Astrocyte (in vitro differentiated cells and primary cell): ENCODE measurements around the gene SYNGR1. TPM values are rescaled to one million over a fixed set of nuclear protein-coding genes. Genes with fewer than 3 reads are reported as not detected.

Source experiments
- DNase-seq: peaks from one replicate; pipeline ENCODE4 v3.0.0-alpha.2; 2010; ENCODE audit warnings: low read depth
- FAIRE-seq: peaks from 2 replicates; lab custom pipeline; 2011; peaks lifted over from hg19 to GRCh38; lab: Jason Lieb, UNC
- H2AFZ ChIP-seq: 2 replicates; pipeline ENCODE4 v1.6.0; 2012; ENCODE audit warnings: low read depth, low read length, inconsistent platforms
- H3K27ac ChIP-seq: 2 replicates; pipeline ENCODE4 v1.5.1; 2011; ENCODE audit warnings: low read depth, low read length, inconsistent platforms
- H3K27me3 ChIP-seq: 2 replicates; pipeline ENCODE4 v1.6.0; 2011; ENCODE audit warnings: low read length, inconsistent platforms; ENCODE audit not compliant: insufficient read depth
- H3K36me3 ChIP-seq: 2 replicates; pipeline ENCODE4 v1.5.1; 2011; ENCODE audit warnings: low read length, inconsistent platforms; ENCODE audit not compliant: insufficient read depth
- H3K4me1 ChIP-seq: 2 replicates; pipeline ENCODE4 v1.5.1; 2011; ENCODE audit warnings: low read length, inconsistent platforms; ENCODE audit not compliant: insufficient read depth
- H3K4me2 ChIP-seq: 2 replicates; pipeline ENCODE4 v1.6.0; 2012; ENCODE audit warnings: low read length, inconsistent platforms
- H3K4me3 ChIP-seq: 2 replicates; pipeline ENCODE4 v1.5.1; 2011; ENCODE audit warnings: low read depth, mild to moderate bottlenecking, low read length, inconsistent platforms; ENCODE audit not compliant: insufficient read depth
- H3K79me2 ChIP-seq: 2 replicates; pipeline ENCODE4 v1.6.0; 2012; ENCODE audit warnings: mild to moderate bottlenecking, low read length, inconsistent platforms; ENCODE audit not compliant: insufficient read depth
- H3K9ac ChIP-seq: 2 replicates; pipeline ENCODE4 v1.6.0; 2012; ENCODE audit warnings: mild to moderate bottlenecking, low read length, inconsistent platforms
- H3K9me3 ChIP-seq: 2 replicates; pipeline ENCODE4 v1.5.1; 2012; ENCODE audit warnings: low read depth, mild to moderate bottlenecking, low read length, inconsistent platforms; ENCODE audit not compliant: insufficient read depth
- H4K20me1 ChIP-seq: 2 replicates; pipeline ENCODE4 v1.6.0; 2012; ENCODE audit warnings: low read length, inconsistent platforms; ENCODE audit not compliant: insufficient read depth
- H3K27ac Mint-ChIP-seq: one replicate; pipeline ENCODE4 v1.8.0; 2021; ENCODE audit warnings: mild to moderate bottlenecking, mixed read lengths; ENCODE audit not compliant: unreplicated experiment
- H3K27me3 Mint-ChIP-seq: one replicate; pipeline ENCODE4 v1.8.0; 2021; ENCODE audit warnings: low read depth, mixed read lengths; ENCODE audit not compliant: unreplicated experiment
- H3K36me3 Mint-ChIP-seq: one replicate; pipeline ENCODE4 v1.8.0; 2021; ENCODE audit warnings: low read depth, mixed read lengths; ENCODE audit not compliant: unreplicated experiment
- H3K4me1 Mint-ChIP-seq: one replicate; pipeline ENCODE4 v1.8.0; 2021; ENCODE audit warnings: low read depth, mixed read lengths; ENCODE audit not compliant: unreplicated experiment
- H3K4me3 Mint-ChIP-seq: one replicate; pipeline ENCODE4 v1.8.0; 2021; ENCODE audit warnings: mild to moderate bottlenecking, moderate library complexity, mixed read lengths; ENCODE audit not compliant: unreplicated experiment
- H3K9me3 Mint-ChIP-seq: one replicate; pipeline ENCODE4 v1.8.0; 2021; ENCODE audit warnings: mild to moderate bottlenecking, mixed read lengths; ENCODE audit not compliant: unreplicated experiment
- CTCF ChIP-seq: IDR thresholded peaks from 2 replicates; pipeline ENCODE4 v1.5.1; 2011; ENCODE audit warnings: low read depth, mild to moderate bottlenecking, inconsistent platforms, low read length, moderate library complexity; ENCODE audit not compliant: insufficient read depth
- EZH2 ChIP-seq: IDR thresholded peaks from 2 replicates; pipeline ENCODE4 v1.6.1; 2012; ENCODE audit warnings: mild to moderate bottlenecking, low read length, inconsistent platforms; ENCODE audit not compliant: insufficient read depth
- total RNA-seq: library from RNA; stranded (reverse); gene quantifications from 2 replicates; pipeline ENCODE4 v1.2.1, GENCODE V29; 2021

SYNGR1 gene
- total RNA-seq, 1 donor from 2014 or later = 12.0 TPM

GRCh38 chr22:39361496-39361895 is 11.7 kb downstream of the SYNGR1 start:
- H3K4me1 ChIP-seq = no peaks in the 10 kb centered on the region
- no peaks in the 10 kb centered on the region for H3K79me2 ChIP-seq
- H3K36me3 Mint-ChIP-seq = peaks cover 8% of the 10 kb centered on the region
- TF ChIP-seq EZH2 (no peak), CTCF (no peak)
- no peaks in the 10 kb centered on the region for H3K9me3 ChIP-seq
- FAIRE-seq = no peak
- no peak for DNase-seq
- peak overlapping the region; percentile 20 for H3K4me3 Mint-ChIP-seq
- no peak overlapping the region for H3K4me3 ChIP-seq
- no peak overlapping the region for H3K4me2 ChIP-seq
- H3K9me3 Mint-ChIP-seq = peaks cover 4% of the 10 kb centered on the region
- H3K4me1 Mint-ChIP-seq = peaks cover 17% of the 10 kb centered on the region
- H3K27me3 ChIP-seq = no peaks in the 10 kb centered on the region
- no peak overlapping the region for H3K27ac ChIP-seq
- no peak overlapping the region for H3K9ac ChIP-seq
- H3K27me3 Mint-ChIP-seq = peaks cover 9% of the 10 kb centered on the region
- H4K20me1 ChIP-seq = peaks cover 13% of the 10 kb centered on the region
- H3K36me3 ChIP-seq = no peaks in the 10 kb centered on the region
- no peak overlapping the region for H2AFZ ChIP-seq
- no peak overlapping the region for H3K27ac Mint-ChIP-seq

- Histone ChIP-seq H3K36me3 (no peaks in the 10 kb centered on the region), H3K27me3 (no peaks in the 10 kb centered on the region), H3K9me3 (no peaks in the 10 kb centered on the region), H2AFZ (no peak overlapping the region), H3K79me2 (no peaks in the 10 kb centered on the region), H3K27ac (no peak overlapping the region), H3K4me1 (no peaks in the 10 kb centered on the region), H3K4me2 (no peak overlapping the region), H3K9ac (no peak overlapping the region), H3K4me3 (no peak overlapping the region), H4K20me1 (peaks cover 13% of the 10 kb centered on the region)
- FAIRE-seq = no peak
- no peak overlapping the region for H3K27ac Mint-ChIP-seq
- DNase-seq = no peak
- peaks cover 4% of the 10 kb centered on the region for H3K9me3 Mint-ChIP-seq
- H3K27me3 Mint-ChIP-seq = peaks cover 9% of the 10 kb centered on the region
- H3K4me1 Mint-ChIP-seq = peaks cover 17% of the 10 kb centered on the region
- no peak overlapping the region for H3K4me3 Mint-ChIP-seq
- no peak for TF ChIP-seq CTCF
- TF ChIP-seq EZH2 = no peak
- H3K36me3 Mint-ChIP-seq = peaks cover 15% of the 10 kb centered on the region
Measured at GRCh38 chr22:39362271-39362670, 12.5 kb downstream of the SYNGR1 start.

GRCh38 chr22:39362932-39363331 is 13.1 kb downstream of the SYNGR1 start:
- Mint-ChIP-seq H3K9me3 (peaks cover 4% of the 10 kb centered on the region), H3K36me3 (peaks cover 15% of the 10 kb centered on the region), H3K4me3 (no peak overlapping the region), H3K4me1 (peaks cover 17% of the 10 kb centered on the region), H3K27ac (no peak overlapping the region), H3K27me3 (peaks cover 9% of the 10 kb centered on the region)
- Histone ChIP-seq H3K27ac (no peak overlapping the region), H3K79me2 (no peaks in the 10 kb centered on the region), H3K4me2 (no peak overlapping the region), H3K4me1 (no peaks in the 10 kb centered on the region), H3K36me3 (no peaks in the 10 kb centered on the region), H3K4me3 (no peak overlapping the region), H3K9ac (no peak overlapping the region), H3K27me3 (no peaks in the 10 kb centered on the region), H3K9me3 (no peaks in the 10 kb centered on the region), H4K20me1 (peaks cover 13% of the 10 kb centered on the region), H2AFZ (no peak overlapping the region)
- DNase-seq (no peak), FAIRE-seq (no peak)
- TF ChIP-seq EZH2 (no peak), CTCF (no peak)
